K562 (cell line): ENCODE results near the gene BRSK1. TPM values are rescaled to one million over a fixed set of nuclear protein-coding genes. Genes with fewer than 3 reads are reported as not detected.

Source experiments
- ATAC-seq: fragments of 200-7000 bp; cut with Tn5 transposase; 3 replicates; pipeline ENCODE4 v1.9.1; 2020; ENCODE audit warnings: moderate library complexity
- BruUV-seq: library from RNA; stranded (reverse); fragments of 400-500 nt; replicated peaks from 2 replicates; lab custom pipeline; 2021; lab: Mats Ljungman, UMichigan
- CTCF ChIA-PET: fragments of 300-600 bp; formaldehyde crosslinking; extraction: SDS; loops from one replicate; lab custom pipeline; 2021; ENCODE audit warnings: low intra/inter-chr PET ratio; lab: Yijun Ruan, JAX
- POLR2A ChIA-PET: fragments of 300-600, 350-650 bp; sonication (Branson Sonifier 250); formaldehyde crosslinking; extraction: SDS; loops from one replicate; lab custom pipeline; 2021; ENCODE audit warnings: antibody characterized with exemption, inconsistent platforms; lab: Yijun Ruan, JAX
- DNase-seq, 4 experiments: peaks; one replicate each; pipeline versions ENCODE4 v3.0.0 to v3.0.0-alpha.2; 2011 to 2018; ENCODE audit warnings: low spot score in 3 of 4, mixed read lengths in 3 of 4; ENCODE audit errors: extremely low read depth in 1 of 4
- FAIRE-seq: peaks from 2 replicates; lab custom pipeline; 2011; peaks lifted over from hg19 to GRCh38; lab: Jason Lieb, UNC
- H2AFZ ChIP-seq: 2 replicates; pipeline ENCODE4 v1.6.0; 2011; ENCODE audit warnings: low read depth, low read length, control low read depth, inconsistent platforms
- H3K27ac ChIP-seq: fragments of 200-600 bp; 3 replicates; pipeline ENCODE4 v1.8.0; 2011; ENCODE audit warnings: low read depth, mild to moderate bottlenecking, control low read depth, inconsistent platforms, low read length, moderate library complexity, mixed read lengths; ENCODE audit errors: extremely low read depth
- H3K27me3 ChIP-seq, 2 experiments: fragments of 300-600 bp in 1 of 2; 2 replicates in 1 of 2; 3 replicates in 1 of 2; pipeline versions ENCODE4 v1.6.0 to v1.8.0; 2011; ENCODE audit warnings: inconsistent platforms in 2 of 2, low read length in 2 of 2, mild to moderate bottlenecking in 1 of 2, mixed read lengths in 1 of 2, moderate library complexity in 1 of 2; ENCODE audit not compliant: control insufficient read depth in 2 of 2, insufficient read depth in 2 of 2
- H3K36me3 ChIP-seq: fragments of 300-600 bp; 3 replicates; pipeline ENCODE4 v1.8.0; 2011; ENCODE audit warnings: mild to moderate bottlenecking, low read length, inconsistent platforms; ENCODE audit not compliant: control insufficient read depth, insufficient read depth
- H3K4me1 ChIP-seq, 2 experiments: fragments of 200-600 bp in 1 of 2; replicated peaks in 1 of 2; 2 replicates in 1 of 2; 3 replicates in 1 of 2; pipeline versions ENCODE4 v1.5.1 to v1.8.0; 2011; ENCODE audit warnings: inconsistent platforms in 2 of 2, low read length in 2 of 2, mild to moderate bottlenecking in 1 of 2, mixed read lengths in 1 of 2, moderate library complexity in 1 of 2; ENCODE audit not compliant: control insufficient read depth in 2 of 2, insufficient read depth in 2 of 2
- H3K4me2 ChIP-seq: 2 replicates; pipeline ENCODE4 v1.6.1; 2011; ENCODE audit warnings: low read length, control low read depth, inconsistent platforms, mixed read lengths; ENCODE audit not compliant: insufficient read depth
- H3K4me3 ChIP-seq: fragments of 200-600 bp; sonication (generic), shearing (Covaris generic); 2 replicates; pipeline ENCODE4 v1.5.1; 2016; ENCODE audit warnings: control low read depth, inconsistent platforms
- H3K79me2 ChIP-seq: fragments of 200-600 bp; 3 replicates; pipeline ENCODE4 v1.8.0; 2011; ENCODE audit warnings: low read length, inconsistent platforms; ENCODE audit not compliant: control insufficient read depth, insufficient read depth
- H3K9ac ChIP-seq, 2 experiments: 2 replicates each; pipeline versions ENCODE4 v1.6.0 to v1.6.1; 2011; ENCODE audit warnings: low read depth in 2 of 2, low read length in 2 of 2, control low read depth in 1 of 2, inconsistent platforms in 1 of 2, mild to moderate bottlenecking in 1 of 2, mixed read lengths in 1 of 2; ENCODE audit not compliant: insufficient read depth in 1 of 2
- H3K9me1 ChIP-seq: one replicate; pipeline ENCODE4 v1.6.0; 2011; ENCODE audit warnings: inconsistent platforms, mild to moderate bottlenecking, low read length, moderate library complexity; ENCODE audit not compliant: control insufficient read depth, insufficient read depth
- H3K9me3 ChIP-seq: replicated peaks from 2 replicates; pipeline ENCODE4 v1.5.1; 2011; ENCODE audit warnings: low read depth, low read length, inconsistent platforms; ENCODE audit not compliant: control insufficient read depth, insufficient read depth
- H4K20me1 ChIP-seq: replicated peaks from 2 replicates; pipeline ENCODE4 v1.6.1; 2011; ENCODE audit warnings: low read length, inconsistent platforms, mixed read lengths; ENCODE audit not compliant: control insufficient read depth, insufficient read depth
- JUND ChIP-seq, 2 experiments: IDR thresholded peaks; 2 replicates in 1 of 2; 3 replicates in 1 of 2; pipeline ENCODE4 v1.6.1; 2011; ENCODE audit warnings: borderline replicate concordance in 2 of 2, low read depth in 2 of 2, low read length in 2 of 2, improper control_type of control experiment in 1 of 2, missing biosample characterization in 1 of 2, missing genetic modification characterization in 1 of 2, missing genetic modification reagents in 1 of 2
- ZNF263 ChIP-seq: sonication (generic); formaldehyde crosslinking; IDR thresholded peaks from 2 replicates; pipeline ENCODE4 v1.8.0; 2022; ENCODE audit warnings: mild to moderate bottlenecking, missing genetic modification reagents, borderline replicate concordance
- ZNF280B ChIP-seq: fragments of 250-450 bp; sonication (Bioruptor Pico); IDR thresholded peaks from 2 replicates; pipeline ENCODE4 v1.5.1; 2021; ENCODE audit warnings: mild to moderate bottlenecking
- ZNF41 ChIP-seq: fragments of 250-450 bp; sonication (Bioruptor Pico); conservative IDR thresholded peaks from 2 replicates; pipeline ENCODE4 v1.4.0; 2020; ENCODE audit warnings: mild to moderate bottlenecking
- WGBS: fragments of 100-300 bp; shearing (Covaris generic); methylation state at CpG from one replicate; pipeline ENCODE4 v1.1.6; 2016; ENCODE audit warnings: low coverage, mixed read lengths; ENCODE audit not compliant: insufficient coverage; ENCODE audit errors: missing lambda C conversion rate; 5-methylcytosine and 5-hydroxymethylcytosine counted together
- in situ Hi-C: fragments of 300-500 bp; cut with MboI; formaldehyde crosslinking; loops from 4 replicates; pipeline ENCODE4 v1.15.0; 2018; ENCODE audit warnings: inconsistent platforms, mixed read lengths
- intact Hi-C: fragments of 100-400 bp; cut with micrococcal nuclease; formaldehyde crosslinking; loops from 2 replicates; pipeline ENCODE4 v1.14.2; 2022
- polyA plus RNA-seq, 8 experiments: library from polyadenylated mRNA; depleted of rRNA in 4 of 8; stranded (reverse) in 5 of 8; unstranded in 3 of 8; fragments of >200 nt; fragmentation: Nextera tagmentation in 2 of 8; fragmentation: Illumina TruSeq in 1 of 8; extraction: Ambion mirVana in 2 of 8; extraction: Trizol in 1 of 8; gene quantifications; 2 replicates each; pipeline versions ENCODE4 v1.2.1 to v1.2.3, GENCODE V29; 2011 to 2014; ENCODE audit warnings: inconsistent platforms in 1 of 8, missing spikeins in 1 of 8
- total RNA-seq, 7 experiments: library from RNA; depleted of rRNA in 6 of 7; stranded (reverse); fragments of >200 nt in 6 of 7; fragmentation: Illumina TruSeq in 2 of 7; extraction: Trizol in 2 of 7; gene quantifications; 2 replicates each; pipeline versions ENCODE4 v1.2.1 to v1.2.3, GENCODE V29; 2011 to 2021; ENCODE audit warnings: low replicate concordance in 1 of 7

BRSK1 gene
- total and polyA plus RNA-seq, 9 of the 15 experiments (the other 6 are each of a cell fraction or from before 2014, with no cell fraction given) = 1.7 to 9.3 (median 3.8) TPM; not detected in 2

- 79% methylated on average over 6 of the region's 8 CpGs for WGBS
- in situ Hi-C loops = no loop called here
- Histone ChIP-seq H3K4me2 (no peak overlapping the region), H3K4me1 (peaks cover 8 to 45% of the 10 kb centered on the region in 2 experiments; a peak in 4 of 5 replicates), H3K36me3 (no peaks in the 10 kb centered on the region), H3K27ac (no peak overlapping the region), H3K79me2 (no peaks in the 10 kb centered on the region), H3K27me3 (no peaks in the 10 kb centered on the region), H2AFZ (no peak overlapping the region), H3K9me1 (no peaks in the 10 kb centered on the region), H3K9me3 (no peaks in the 10 kb centered on the region), H3K4me3 (no peak overlapping the region)
- ATAC-seq = no peak
- POLR2A ChIA-PET = interaction anchor here (0.7 to 2.0 kb wide), 6 partner anchors 8 to 847 kb away, joined by 3 to 8 read pairs (median 4); partner anchors contain the start of gene UBE2S
- no peak for FAIRE-seq
- TF ChIP-seq ZNF41 (CRISPR knock-in tag) (no peak), JUND (IDR thresholded peaks at IDR 0.05; ENCODE audit: borderline replicate concordance, low read depth, low read length) (no peak), JUND (tag; IDR thresholded peaks at IDR 0.05; ENCODE audit: borderline replicate concordance, low read depth, low read length) (no peak)
- TF ChIP-seq, all 486 proteins: peak for 0
- intact Hi-C loops = no loop called here
- DNase-seq = no peak
- CTCF ChIA-PET = no interaction called here
- Histone ChIP-seq H3K9ac (peak overlapping the region in 1 of 2 experiments; percentile 79; a peak in 2 of 4 replicates), H4K20me1 (no peaks in the 10 kb centered on the region)
- no TSS peak for BruUV-seq
These were observed 37.1 kb downstream of the BRSK1 start for GRCh38 chr19:55320844-55321419.

DNA sequence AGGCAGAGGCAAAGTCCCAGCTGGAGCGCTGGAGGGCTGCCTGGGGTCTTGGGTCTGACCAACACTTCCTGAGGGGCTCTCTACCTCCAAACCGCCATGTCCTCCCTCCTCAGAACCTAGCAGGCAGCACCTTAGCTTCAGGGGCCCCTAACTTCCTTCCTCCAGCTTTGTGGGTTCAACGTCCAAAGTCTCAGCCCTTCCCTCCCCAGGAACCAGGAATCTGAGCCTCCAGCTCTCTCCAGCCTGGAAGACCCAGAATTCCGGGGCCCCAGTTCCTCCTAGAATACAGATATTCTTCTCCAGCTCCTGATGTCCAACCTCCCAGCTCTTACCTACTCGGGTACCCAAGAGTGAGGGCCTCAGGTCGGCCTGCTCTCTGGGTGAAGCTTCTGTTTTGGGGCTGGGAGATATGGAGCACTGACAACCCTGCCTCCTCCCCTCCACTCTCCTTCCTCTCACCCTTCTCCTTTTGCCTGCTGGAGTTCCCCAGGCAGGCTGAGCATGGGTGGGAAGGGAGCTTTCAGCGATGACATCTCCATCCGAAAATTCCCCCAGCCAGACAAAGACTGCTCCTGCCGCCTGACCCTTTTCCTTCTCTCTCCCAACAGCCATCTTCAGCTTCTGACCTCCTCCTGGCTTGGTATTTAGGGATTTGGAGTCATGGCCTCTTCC, 37.8 kb downstream of the BRSK1 start:
- in situ Hi-C loops = no loop called here
- Histone ChIP-seq H3K9me1 (no peaks in the 10 kb centered on the region), H3K27ac (no peak overlapping the region), H3K9ac (peak overlapping the region in 1 of 2 experiments; percentile 79; a peak in 2 of 4 replicates), H2AFZ (no peak overlapping the region; the same call in 1 of the 2 replicates), H3K79me2 (no peaks in the 10 kb centered on the region), H3K27me3 (no peaks in the 10 kb centered on the region), H4K20me1 (no peaks in the 10 kb centered on the region), H3K4me2 (no peak overlapping the region), H3K4me1 (peaks cover 8 to 44% of the 10 kb centered on the region in 2 experiments; a peak in 4 of 5 replicates), H3K9me3 (no peaks in the 10 kb centered on the region), H3K4me3 (no peak overlapping the region), H3K36me3 (no peaks in the 10 kb centered on the region)
- intact Hi-C loops = no loop called here
- WGBS = 39% methylated on average over 8 of the region's 9 CpGs
- ATAC-seq (no peak), FAIRE-seq (no peak), DNase-seq (no peak)
- no TSS peak for BruUV-seq
- TF ChIP-seq ZNF263 (peak; percentile 76), ZNF280B (CRISPR knock-in tag) (no peak)
- ChIA-PET CTCF (no interaction called here), POLR2A (interaction anchor here (0.7 to 2.0 kb wide), 12 partner anchors 8 to 848 kb away, joined by 3 to 14 read pairs (median 4); partner anchors contain the start of genes KMT5C and UBE2S)
